M059J (cell line): ENCODE measurements around the gene LRFN3. TPM values are rescaled to one million over a fixed set of nuclear protein-coding genes. Genes with fewer than 3 reads are reported as not detected.
A peak's percentile ranks its signal among the peaks of the same experiment; 100 is the strongest.
"Not testable (repeated sequence)": the region's sequence is repeated elsewhere in the genome, so short reads cannot be mapped to it uniquely, and the experiment has no call there.

Source experiments
- DNase-seq: peaks from one replicate; pipeline ENCODE4 v3.0.0-alpha.2; 2012; ENCODE audit warnings: low read depth
- total RNA-seq: library from RNA; depleted of rRNA; stranded (reverse); fragments of >200 nt; shearing (Covaris generic); gene quantifications from 2 replicates; pipeline ENCODE4 v1.2.3, GENCODE V29; 2014

The LRFN3 gene
- total RNA-seq, 1 experiment from 2014 or later: 4.6 TPM

DNA sequence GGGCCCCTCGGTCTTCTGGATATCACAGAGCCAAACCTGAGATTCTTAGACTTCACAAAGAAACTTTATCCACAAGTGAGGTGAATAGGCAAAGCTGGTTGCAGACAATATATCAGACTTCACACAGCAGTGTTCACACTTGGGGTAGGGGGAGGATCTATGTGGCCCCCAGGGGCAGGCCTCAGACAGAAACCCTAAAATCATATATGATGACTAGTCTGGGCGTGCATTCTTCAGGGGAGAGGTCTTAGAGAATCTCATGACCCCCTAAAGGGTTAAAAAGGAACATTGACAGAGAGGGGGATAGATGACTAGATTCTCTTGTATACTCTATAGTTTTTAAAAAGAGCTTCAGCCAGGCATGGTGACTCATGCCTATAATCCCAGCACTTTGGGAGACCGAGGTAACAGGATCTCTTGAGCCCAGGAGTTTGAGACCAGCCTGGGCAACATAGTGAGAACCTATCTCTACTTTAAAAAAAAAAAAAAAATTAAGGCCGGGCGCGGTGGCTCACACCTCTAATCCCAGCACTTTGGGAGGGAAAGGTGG lies 30.9 kb upstream of the LRFN3 start:
- peak; percentile 49 for DNase-seq

DNA sequence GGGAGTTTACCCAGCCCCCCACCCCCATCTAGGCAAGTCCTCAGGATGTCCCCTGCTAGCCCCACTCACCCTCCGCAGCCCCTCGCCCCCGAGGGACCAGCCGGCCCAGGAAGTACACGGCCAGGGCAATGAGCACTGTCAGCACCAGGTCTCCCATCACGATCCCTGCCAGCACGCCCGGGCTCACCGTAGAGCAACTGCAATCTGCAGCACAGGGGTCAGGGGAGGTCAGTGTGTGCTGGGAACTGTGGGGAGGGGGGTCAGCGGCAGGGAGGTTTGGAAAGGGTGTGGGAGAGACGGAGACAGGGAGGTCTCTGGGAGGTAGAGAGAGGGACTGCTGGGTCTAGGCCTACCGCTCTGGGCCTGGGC lies 28.8 kb upstream of the LRFN3 start:
- DNase-seq: no peak

DNA sequence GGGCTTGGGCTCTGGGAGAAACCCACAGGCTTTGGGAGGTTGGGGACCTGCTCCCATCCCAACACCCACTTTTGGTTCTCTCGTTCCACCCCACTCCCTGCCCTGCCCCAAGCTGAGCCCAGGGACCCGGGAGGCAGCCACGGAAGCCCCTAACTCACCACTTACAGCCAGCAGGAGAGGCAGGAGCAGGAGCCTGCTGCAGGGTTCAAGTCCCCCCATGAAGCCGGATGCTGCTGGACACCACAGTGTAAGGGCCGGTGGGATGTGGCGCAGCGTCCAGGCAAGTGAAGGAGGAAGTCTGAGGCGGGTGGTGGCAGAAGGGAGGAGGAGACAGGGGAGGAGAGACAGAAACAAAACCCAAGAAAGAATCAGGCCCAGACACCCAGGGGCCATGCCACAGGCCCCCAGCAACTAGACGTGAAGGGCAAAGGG lies 28.1 kb upstream of the LRFN3 start, which contains the start of gene TYROBP:
Gene TYROBP, minus strand, starts transcription at position 286 of the 432 bp plus-strand sequence. Its CDS starts 67 bp downstream, at position 219.
- no peak for DNase-seq

- DNase-seq: no peak
Measured at GRCh38 chr19:35908973-35909683, 27.0 kb upstream of the LRFN3 start.

GRCh38 chr19:35909684-35910035 lies 26.5 kb upstream of the LRFN3 start:
- no peak for DNase-seq

DNA sequence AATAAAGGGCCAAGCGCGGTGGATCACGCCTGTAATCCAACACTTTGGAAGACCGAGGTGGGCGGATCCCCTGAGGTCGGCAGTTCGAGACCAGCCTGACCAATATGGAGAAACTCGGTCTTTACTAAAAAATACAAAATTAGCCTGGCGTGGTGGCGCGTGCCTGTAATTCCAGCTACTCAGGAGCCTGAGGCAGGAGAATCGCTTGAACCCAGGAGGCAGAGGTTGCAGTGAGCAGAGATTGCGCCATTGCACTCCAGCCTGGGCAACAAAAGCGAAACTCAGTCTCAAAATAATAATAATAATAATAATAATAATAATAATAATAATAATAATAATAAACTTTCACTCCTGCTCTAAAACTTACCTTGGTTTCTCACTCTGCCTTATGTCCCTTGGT lies 25.8 kb upstream of the LRFN3 start:
- not testable (repeated sequence) for DNase-seq

DNA sequence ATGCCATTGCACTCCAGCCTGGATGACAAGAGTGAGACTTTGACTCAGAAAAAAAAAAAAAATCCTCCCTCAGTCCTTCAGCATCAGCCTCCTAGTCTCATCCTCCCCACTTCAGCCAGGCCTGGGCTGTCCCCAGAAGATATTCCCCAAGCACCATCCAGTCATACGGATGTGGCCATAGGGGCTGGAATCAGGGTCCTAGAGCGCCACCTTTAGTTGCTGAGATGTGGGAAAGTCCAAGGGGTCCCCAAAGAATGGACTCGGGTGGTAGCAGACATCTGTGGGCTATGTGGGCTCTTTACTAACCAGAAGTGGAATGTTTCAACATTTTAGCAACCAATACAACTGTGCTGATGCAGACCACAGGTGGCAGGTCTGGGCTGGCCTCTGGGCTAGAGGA lies 25.0 kb upstream of the LRFN3 start:
- DNase-seq: no peak

- DNase-seq: peak; percentile 84
Measured at GRCh38 chr19:35911790-35912189, 24.4 kb upstream of the LRFN3 start.

DNA sequence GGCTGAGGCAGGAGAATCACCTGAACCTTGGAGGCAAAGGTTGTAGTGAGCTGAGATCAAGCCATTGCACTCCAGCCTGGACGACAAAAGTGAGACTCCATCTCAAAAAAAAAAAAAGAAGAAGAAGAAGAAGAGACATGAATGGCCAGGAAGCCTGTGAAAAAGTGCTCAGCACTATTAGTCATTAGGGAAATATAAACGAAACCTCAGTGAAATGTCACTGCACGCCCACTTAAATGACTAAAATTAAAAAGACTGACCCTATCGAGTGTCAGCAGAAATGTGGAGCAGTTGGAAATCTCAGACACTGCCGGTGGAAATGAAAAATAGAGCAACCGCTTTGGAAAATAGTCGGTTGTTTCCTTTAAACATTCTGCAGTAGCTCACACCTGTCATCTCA lies 22.6 kb upstream of the LRFN3 start:
- DNase-seq: peak; percentile 29

DNA sequence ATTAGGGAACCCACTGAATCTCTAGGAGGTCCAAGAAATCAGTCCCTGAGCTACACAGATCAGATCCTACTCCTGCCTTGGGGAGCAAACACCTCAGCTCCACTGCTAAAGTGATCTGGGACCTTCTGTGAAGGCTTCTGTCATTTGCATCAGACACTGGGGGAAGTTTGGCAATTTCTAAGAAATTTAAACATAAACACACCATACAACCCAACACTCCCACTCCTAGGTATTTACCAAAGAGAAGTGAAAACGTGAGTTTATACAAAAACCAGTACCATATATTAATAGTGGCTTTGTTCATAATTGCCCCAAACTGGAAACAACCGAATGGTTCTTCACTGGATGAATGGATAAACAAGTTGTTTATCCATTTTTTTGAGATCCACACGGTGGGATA lies 20.7 kb upstream of the LRFN3 start:
- no peak for DNase-seq

DNA sequence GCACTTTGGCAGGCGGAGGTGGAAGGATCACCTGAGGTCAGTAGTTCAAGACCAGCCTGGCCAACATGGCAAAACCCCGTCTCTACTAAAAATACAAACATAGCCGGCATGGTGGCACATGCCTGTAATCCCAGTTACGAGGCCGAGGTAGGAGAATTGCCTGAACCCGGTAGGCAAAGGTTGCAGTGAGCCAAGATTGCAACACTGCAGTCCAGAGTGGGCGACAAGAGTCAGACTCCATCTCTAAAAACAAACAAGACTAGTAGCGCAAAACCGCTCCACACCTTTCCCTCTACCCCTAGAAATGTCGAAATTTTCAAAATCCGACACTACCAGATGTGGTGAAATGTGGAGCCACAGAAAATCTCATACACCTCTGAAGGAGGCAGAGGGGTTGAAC lies 16.9 kb upstream of the LRFN3 start:
- DNase-seq: no peak

GRCh38 chr19:35921012-35921411 lies 15.2 kb upstream of the LRFN3 start:
- no peak for DNase-seq

- no peak for DNase-seq
Measured at GRCh38 chr19:35925501-35925900, 10.7 kb upstream of the LRFN3 start.

DNA sequence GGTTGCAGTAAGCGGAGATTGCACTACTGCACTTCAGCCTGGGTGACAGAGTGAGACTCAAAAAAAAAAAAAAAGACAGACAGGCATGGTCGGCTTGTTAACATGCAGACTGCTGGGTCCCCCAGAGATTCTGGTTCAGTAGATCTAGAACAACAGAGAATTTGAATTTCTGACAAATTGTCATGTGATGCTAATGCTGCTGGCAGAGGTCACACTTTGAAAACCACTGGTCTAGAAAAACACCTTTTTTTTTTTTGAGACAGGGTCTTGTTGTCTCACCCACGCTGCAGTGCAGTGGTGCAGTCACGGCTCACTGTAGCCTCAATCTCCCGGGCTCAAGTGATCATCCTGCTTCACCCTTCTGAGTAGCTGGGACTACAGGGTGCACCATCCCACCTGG lies 7.7 kb upstream of the LRFN3 start:
- no peak for DNase-seq

- no peak for DNase-seq
Measured at GRCh38 chr19:35929876-35930275, 6.3 kb upstream of the LRFN3 start.

DNA sequence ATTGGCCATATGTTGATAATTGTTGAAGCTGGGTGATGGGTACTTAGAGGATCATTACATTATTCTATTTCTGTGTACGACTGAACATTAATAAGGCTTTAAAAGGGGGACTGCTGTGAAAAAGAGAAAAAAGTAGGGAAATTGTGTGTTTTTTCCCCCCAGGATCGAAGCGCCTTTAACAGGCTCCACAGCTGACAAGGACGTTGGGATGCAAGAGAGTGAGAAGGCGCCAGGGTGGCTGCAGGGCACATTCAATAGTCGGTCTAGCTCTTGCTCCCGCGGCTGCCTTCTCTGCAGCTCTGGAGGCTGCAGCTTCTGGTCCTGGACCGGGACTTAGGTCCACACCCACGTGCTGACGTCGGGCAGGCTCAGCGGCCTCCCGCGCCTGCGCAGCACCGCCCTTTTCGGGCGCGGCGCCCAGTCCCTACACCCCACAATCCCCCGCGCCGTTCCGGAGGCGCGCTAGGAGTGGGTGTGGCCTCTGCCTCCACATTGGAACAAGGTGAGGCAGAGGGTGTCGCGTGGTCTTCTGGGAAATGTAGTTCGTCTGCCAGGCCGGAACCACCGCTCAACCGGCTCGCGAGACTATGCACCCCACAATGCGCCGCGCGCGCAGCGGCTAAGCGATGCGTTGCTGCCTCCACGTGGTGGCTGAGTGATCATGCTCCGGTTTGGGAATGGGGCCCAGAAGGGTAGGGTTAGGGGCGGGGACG lies 4.9 kb upstream of the LRFN3 start:
- peak; percentile 99 for DNase-seq

DNA sequence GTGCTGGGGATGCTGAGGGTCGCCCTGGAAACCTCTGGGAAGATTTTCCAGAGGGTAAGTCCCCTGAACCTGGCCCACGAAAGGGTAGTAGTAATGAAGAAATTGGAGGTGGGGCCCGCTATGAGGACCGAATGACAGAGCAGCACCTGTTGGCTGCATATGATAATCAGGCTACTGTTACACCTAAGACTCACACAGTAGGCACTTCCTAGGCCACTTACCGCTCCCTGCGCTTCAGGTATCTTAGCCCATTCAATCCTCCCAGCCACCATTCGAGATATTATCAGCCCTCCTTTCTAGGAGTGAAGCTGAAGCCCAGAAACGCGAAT lies 4.3 kb upstream of the LRFN3 start:
- DNase-seq: no peak

- DNase-seq: no peak
Measured at GRCh38 chr19:35932291-35932936, 3.8 kb upstream of the LRFN3 start.

DNA sequence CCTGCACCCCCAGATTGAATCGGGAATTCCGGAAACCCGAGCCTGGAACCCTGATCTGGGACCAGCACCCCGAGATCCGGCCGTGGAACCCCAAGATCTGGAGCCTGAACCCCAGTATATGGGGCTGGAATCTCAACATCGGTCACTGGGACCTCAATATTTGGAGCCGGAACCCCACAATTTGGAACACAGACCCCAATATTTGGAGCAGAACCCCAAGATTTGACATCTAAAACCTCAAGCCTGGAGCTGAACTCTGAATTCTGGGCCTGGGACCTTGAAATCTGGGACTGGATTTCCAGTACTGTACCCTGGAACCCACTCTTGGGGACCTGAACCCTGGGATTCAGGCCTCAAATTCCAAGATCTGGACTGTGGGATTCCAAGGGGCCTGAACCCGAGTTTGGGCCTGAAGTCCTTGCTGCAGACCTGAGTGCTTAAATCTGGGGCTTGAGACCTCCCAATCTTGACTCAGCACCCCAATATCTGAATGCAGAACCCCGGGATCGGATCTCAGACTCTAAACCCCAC lies 629 bp downstream of the LRFN3 start:
- DNase-seq: no peak

GRCh38 chr19:35937345-35938281 lies 1.4 kb downstream of the LRFN3 start:
- DNase-seq: no peak
